ENCODE data around the gene DOCK3. TPM values are rescaled to one million over a fixed set of nuclear protein-coding genes. Genes with fewer than 3 reads are reported as not detected.

The DOCK3 gene
- total and polyA plus RNA-seq, 2 of the 4 experiments (the other 2 are of a cell fraction), result under 0.01 to 0.12 TPM

GRCh38 chr3:51190827-51191226 lies 516.1 kb downstream of the DOCK3 start:
- TF ChIP-seq ELK1 (IDR thresholded peaks at IDR 0.05; ENCODE audit: borderline replicate concordance, low read depth, low read length) (no peak), MAZ (IDR thresholded peaks at IDR 0.05; ENCODE audit: borderline replicate concordance, low read depth, low read length) (no peak), NFE2L2 (IDR thresholded peaks at IDR 0.05; ENCODE audit: low read depth, low read length) (no peak)
- no TSS peak for BruUV-seq (replicated peaks)
- no peak overlapping the region for H3K9ac ChIP-seq (ENCODE audit: low read depth, low read length)
- in situ Hi-C loops (cut with MboI; ENCODE audit: low sequenced_read_pairs) (no loop called here), intact Hi-C loops (cut with micrococcal nuclease) (no loop called here), dilution Hi-C loops (cut with HindIII; ENCODE audit: low sequenced_read_pairs, unreplicated experiment) (no loop called here)
- no peaks in the 10 kb centered on the region for H3K79me1 ChIP-seq (ENCODE audit: low read depth in 1 of 2, low read length in 2 of 2)
- no peak overlapping the region for H2AFZ ChIP-seq (replicated peaks; ENCODE audit: low read length, poor library complexity)
- no peak overlapping the region for H3K4me3 ChIP-seq (ENCODE audit: insufficient read depth, low read depth, low read length)
- H3K9me3 ChIP-seq (ENCODE audit: control insufficient read depth, insufficient read depth, low read length), result no peaks in the 10 kb centered on the region; the same call in 1 of the 2 replicates
- no peak overlapping the region for H2BK15ac ChIP-seq (ENCODE audit: low read depth, low read length)
- H2BK20ac ChIP-seq (ENCODE audit: low read depth, low read length), result no peak overlapping the region
- DNase-seq (no peak), ATAC-seq (ENCODE audit: low read depth) (no peak)
- H3K4me2 ChIP-seq (ENCODE audit: low read depth, low read length), result no peak overlapping the region
- no peaks in the 10 kb centered on the region for H3K4me1 ChIP-seq (ENCODE audit: control insufficient read depth, insufficient read depth, low read length)
- H4K20me1 ChIP-seq (ENCODE audit: insufficient read depth, low read length), result no peaks in the 10 kb centered on the region
- CTCF ChIA-PET, result no interaction called here
- no peak overlapping the region for H3K56ac ChIP-seq (ENCODE audit: extremely low read depth, insufficient read depth, low read length)
- H2BK120ac ChIP-seq (ENCODE audit: low read depth, low read length), result no peak overlapping the region
- H4K91ac ChIP-seq (ENCODE audit: insufficient read depth, low read depth, low read length), result no peak overlapping the region
- no peak overlapping the region for H2AK5ac ChIP-seq (ENCODE audit: low read depth, low read length)
- POLR2A ChIA-PET (ENCODE audit: unreplicated experiment), result no interaction called here
- no peak overlapping the region for H3K23ac ChIP-seq (ENCODE audit: low read depth, low read length)
- H2AK9ac ChIP-seq (replicated peaks; ENCODE audit: low read depth, low read length, poor library complexity), result no peak overlapping the region
- no CpG with 5 or more reads among the region's 3 CpGs for WGBS, 2 experiments (ENCODE audit: extremely low coverage in 2 of 2, insufficient read length in 1 of 2)
- no peak overlapping the region for H3K4ac ChIP-seq (ENCODE audit: low read depth, low read length)
- no peak overlapping the region for H2BK5ac ChIP-seq (ENCODE audit: low read depth, low read length, poor library complexity, severe bottlenecking)
- no peak overlapping the region for H3K18ac ChIP-seq (ENCODE audit: low read depth, low read length)
- H3K14ac ChIP-seq (replicated peaks; ENCODE audit: low read depth, low read length), result no peak overlapping the region
- no peaks in the 10 kb centered on the region for H3K9me1 ChIP-seq (ENCODE audit: insufficient read depth, low read length)
- no peaks in the 10 kb centered on the region for H3K36me3 ChIP-seq (ENCODE audit: control insufficient read depth, insufficient read depth, low read length)
- no peak overlapping the region for H4K5ac ChIP-seq (ENCODE audit: low read depth, low read length)
- H3K27me3 ChIP-seq (ENCODE audit: control insufficient read depth, insufficient read depth, low read length), result no peaks in the 10 kb centered on the region
- no peak overlapping the region for H4K8ac ChIP-seq (ENCODE audit: low read depth in 2 of 2, low read length in 2 of 2)
- H3K27ac ChIP-seq (ENCODE audit: insufficient read depth, low read length), result no peak overlapping the region

All from IMR-90 (cell line).